Measurements from ENCODE around the gene KCTD12.
A peak's percentile ranks its signal among the peaks of the same experiment; 100 is the strongest.

Gene KCTD12

DNA sequence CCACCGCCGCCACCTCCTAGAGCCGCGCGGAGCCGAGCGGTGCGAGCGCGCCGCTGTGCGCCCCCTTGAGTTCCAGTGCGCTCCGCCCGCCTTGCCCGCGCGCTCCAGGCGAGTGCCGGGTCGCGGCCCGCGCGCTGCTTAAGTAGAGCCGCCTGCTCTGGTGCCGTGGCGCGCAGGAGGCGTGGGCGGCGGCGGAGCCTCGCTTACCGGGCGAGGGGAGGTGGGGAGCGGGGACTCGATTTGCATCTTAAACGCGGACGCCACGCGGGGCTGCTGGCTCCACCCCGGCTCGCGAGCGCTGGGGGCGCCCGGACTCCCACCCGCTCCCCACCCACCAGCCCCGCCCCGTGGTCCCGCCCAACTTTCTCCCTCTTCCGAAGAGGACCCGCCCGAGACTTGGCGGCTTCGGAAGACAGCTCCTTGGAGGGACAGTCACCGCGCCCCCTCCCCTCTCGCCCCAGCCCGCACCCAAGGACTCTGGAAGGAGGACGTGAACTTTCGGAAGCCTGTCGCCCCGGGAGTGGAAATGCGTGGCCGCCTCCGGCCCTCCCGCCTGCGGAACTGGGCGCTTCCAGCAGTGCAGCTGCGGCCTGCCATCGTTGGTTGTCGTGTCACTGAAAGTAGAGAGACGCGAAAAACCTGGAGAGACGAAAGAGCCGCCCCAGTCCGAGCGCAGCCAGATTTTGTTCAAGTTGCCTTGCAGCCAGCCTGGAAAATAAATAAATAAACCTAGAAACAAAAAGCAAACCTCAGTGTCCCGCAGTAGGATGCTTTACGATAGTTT lies at the start of gene KCTD12:
Gene KCTD12 (minus strand): TSS at position 114 of the 784 bp plus-strand sequence. CDS start 257 bp downstream, outside the sequence.
- no peaks in the 10 kb centered on the region for H3K27me3 ChIP-seq (ENCODE audit: insufficient read depth, low read depth, severe bottlenecking)
- peak within 1 kb of the TSS; percentile 69 for H3K4me3 ChIP-seq (ENCODE audit: low read depth, low read length)
- no peaks in the 10 kb centered on the region for H3K9me3 ChIP-seq (ENCODE audit: severe bottlenecking)
- TF ChIP-seq, protein P1, sequence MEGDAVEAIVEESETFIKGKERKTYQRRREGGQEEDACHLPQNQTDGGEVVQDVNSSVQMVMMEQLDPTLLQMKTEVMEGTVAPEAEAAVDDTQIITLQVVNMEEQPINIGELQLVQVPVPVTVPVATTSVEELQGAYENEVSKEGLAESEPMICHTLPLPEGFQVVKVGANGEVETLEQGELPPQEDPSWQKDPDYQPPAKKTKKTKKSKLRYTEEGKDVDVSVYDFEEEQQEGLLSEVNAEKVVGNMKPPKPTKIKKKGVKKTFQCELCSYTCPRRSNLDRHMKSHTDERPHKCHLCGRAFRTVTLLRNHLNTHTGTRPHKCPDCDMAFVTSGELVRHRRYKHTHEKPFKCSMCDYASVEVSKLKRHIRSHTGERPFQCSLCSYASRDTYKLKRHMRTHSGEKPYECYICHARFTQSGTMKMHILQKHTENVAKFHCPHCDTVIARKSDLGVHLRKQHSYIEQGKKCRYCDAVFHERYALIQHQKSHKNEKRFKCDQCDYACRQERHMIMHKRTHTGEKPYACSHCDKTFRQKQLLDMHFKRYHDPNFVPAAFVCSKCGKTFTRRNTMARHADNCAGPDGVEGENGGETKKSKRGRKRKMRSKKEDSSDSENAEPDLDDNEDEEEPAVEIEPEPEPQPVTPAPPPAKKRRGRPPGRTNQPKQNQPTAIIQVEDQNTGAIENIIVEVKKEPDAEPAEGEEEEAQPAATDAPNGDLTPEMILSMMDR (IDR thresholded peaks at IDR 0.05; ENCODE audit: low read depth, low read length): no peak
- no peak within 1 kb of the TSS for H3K27ac ChIP-seq
- no peaks in the 10 kb centered on the region for H3K36me3 ChIP-seq
- DNase-seq: peak; percentile 62

DNA sequence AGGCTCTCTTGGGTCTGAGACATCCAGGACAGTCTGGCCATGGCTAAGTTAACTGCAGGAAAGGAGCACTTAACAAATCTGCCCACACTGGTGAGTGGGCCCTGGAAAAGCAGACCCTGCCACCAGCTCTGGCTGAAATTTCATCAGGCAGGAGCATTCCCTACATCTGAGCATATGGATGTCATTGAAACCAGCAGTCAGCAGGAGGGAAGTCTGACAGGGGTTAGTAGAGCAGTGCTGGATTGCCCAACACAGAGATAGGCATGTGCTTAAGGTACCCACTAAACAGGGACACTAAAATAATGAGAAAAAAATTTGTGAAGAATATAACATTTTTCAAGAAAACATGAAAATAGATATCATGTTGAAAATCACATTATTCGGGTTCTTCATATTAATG lies 48.5 kb upstream of the KCTD12 start:
- Histone ChIP-seq H3K27ac (no peak overlapping the region), H3K36me3 (no peaks in the 10 kb centered on the region), H3K27me3 (ENCODE audit: insufficient read depth, low read depth, severe bottlenecking) (no peaks in the 10 kb centered on the region), H3K4me3 (ENCODE audit: low read depth, low read length) (no peak overlapping the region), H3K9me3 (ENCODE audit: severe bottlenecking) (no peaks in the 10 kb centered on the region)
- TF ChIP-seq, protein P1 (IDR thresholded peaks at IDR 0.05; ENCODE audit: low read depth, low read length): no peak
- no peak for DNase-seq

DNA sequence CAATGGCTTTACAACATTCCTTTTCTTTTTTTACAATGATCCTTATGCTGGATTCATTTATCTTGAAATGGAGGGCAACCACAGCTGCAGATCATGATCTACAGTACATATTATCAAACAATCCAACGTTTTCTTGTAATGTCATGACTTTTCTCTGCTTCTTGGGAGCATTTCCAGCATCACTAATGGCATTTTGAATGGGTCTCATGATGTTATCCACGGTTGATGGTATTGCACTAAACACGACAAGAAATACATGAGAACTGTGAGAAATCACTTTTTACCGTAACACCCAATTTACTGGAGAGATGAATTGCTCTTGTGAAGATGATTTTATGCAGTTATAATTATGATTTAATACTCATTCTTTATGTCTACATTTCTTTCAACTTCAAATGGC lies 45.9 kb upstream of the KCTD12 start:
- Histone ChIP-seq H3K9me3 (ENCODE audit: severe bottlenecking) (no peaks in the 10 kb centered on the region), H3K27me3 (ENCODE audit: insufficient read depth, low read depth, severe bottlenecking) (no peaks in the 10 kb centered on the region), H3K4me3 (ENCODE audit: low read depth, low read length) (no peak overlapping the region), H3K27ac (no peak overlapping the region), H3K36me3 (no peaks in the 10 kb centered on the region)
- DNase-seq: no peak
- TF ChIP-seq, protein P1 (IDR thresholded peaks at IDR 0.05; ENCODE audit: low read depth, low read length): no peak

DNA sequence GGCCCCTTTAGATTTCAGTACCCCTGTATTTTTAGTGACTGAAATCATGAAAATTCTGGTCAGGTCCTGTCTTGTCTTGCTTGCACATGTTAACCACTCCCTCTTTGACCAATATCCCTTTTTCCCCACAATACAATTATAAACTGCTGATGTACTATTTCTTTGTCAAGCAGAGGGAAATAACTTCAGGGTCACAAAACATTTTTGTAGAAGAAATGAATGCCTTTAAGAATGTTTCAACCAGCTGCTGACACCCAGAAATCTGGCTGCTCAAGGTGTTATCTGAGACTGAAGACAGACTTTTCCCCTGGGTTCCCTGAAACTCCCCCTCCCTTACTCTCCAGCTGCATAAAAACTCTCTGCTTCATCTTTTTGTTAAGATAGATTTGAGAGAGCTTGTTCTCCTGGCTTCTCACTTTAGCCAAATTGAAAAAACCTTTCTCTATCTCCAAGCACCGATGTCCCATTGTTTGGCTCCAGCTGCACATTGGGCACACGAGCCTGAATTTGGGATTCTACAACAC lies 43.7 kb upstream of the KCTD12 start:
- Histone ChIP-seq H3K27ac (no peak overlapping the region), H3K9me3 (ENCODE audit: severe bottlenecking) (no peaks in the 10 kb centered on the region), H3K27me3 (ENCODE audit: insufficient read depth, low read depth, severe bottlenecking) (no peaks in the 10 kb centered on the region), H3K36me3 (no peaks in the 10 kb centered on the region), H3K4me3 (ENCODE audit: low read depth, low read length) (no peak overlapping the region)
- DNase-seq: no peak
- TF ChIP-seq, protein P1 (IDR thresholded peaks at IDR 0.05; ENCODE audit: low read depth, low read length): no peak

DNA sequence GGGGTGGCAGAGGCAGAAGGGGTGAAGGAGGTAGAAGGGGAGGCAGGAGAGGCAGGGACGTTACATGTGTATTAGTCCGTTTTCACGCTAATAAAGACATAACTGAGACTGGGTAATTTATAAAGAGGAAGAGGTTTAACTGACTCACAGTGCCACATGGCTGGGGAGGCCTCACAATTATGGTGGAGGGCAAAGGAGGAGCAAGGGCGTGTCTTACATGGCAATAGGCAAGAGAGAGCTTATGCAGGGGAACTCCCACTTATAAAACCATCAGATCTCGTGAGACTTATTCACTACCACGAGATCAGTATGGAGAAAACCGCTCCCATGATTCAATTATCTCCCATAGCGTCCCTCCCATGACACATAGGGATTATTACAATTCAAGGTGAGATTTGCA lies 43.1 kb upstream of the KCTD12 start:
- TF ChIP-seq, protein P1 (IDR thresholded peaks at IDR 0.05; ENCODE audit: low read depth, low read length): no peak
- no peak for DNase-seq
- no peaks in the 10 kb centered on the region for H3K27me3 ChIP-seq (ENCODE audit: insufficient read depth, low read depth, severe bottlenecking)

More for the DNA sequence above, 43.1 kb upstream of the KCTD12 start:
- Histone ChIP-seq H3K36me3 (no peaks in the 10 kb centered on the region), H3K4me3 (ENCODE audit: low read depth, low read length) (no peak overlapping the region), H3K27ac (no peak overlapping the region), H3K9me3 (ENCODE audit: severe bottlenecking) (no peaks in the 10 kb centered on the region)

Measured in WERI-Rb-1 (cell line).